MCF 10A (cell line): ENCODE data around the gene TNFSF4. TPM values are rescaled to one million over a fixed set of nuclear protein-coding genes. Genes with fewer than 3 reads are reported as not detected.

Source experiments
- BruUV-seq: library from RNA; stranded (reverse); fragments of 400-500 nt; replicated peaks from 2 replicates; lab custom pipeline; 2021; lab: Mats Ljungman, UMichigan
- CTCF ChIA-PET: fragments of 300-600 bp; sonication (Branson Sonifier 250); formaldehyde crosslinking; extraction: SDS; loops from one replicate; lab custom pipeline; 2021; ENCODE audit warnings: antibody characterized with exemption, inconsistent platforms; lab: Yijun Ruan, JAX
- POLR2A ChIA-PET: fragments of 300-600, 350-650 bp; sonication (Branson Sonifier 250); formaldehyde crosslinking; extraction: SDS; loops from one replicate; lab custom pipeline; 2020; ENCODE audit warnings: antibody characterized with exemption, inconsistent platforms; lab: Yijun Ruan, JAX
- DNase-seq: peaks from one replicate; pipeline ENCODE4 v3.0.0-alpha.2; 2018; ENCODE audit not compliant: unreplicated experiment
- H3K27ac Mint-ChIP-seq: one replicate; pipeline ENCODE4 v1.8.0; 2022; ENCODE audit warnings: mild to moderate bottlenecking, low read depth, mixed read lengths; ENCODE audit not compliant: unreplicated experiment
- H3K27me3 Mint-ChIP-seq: one replicate; pipeline ENCODE4 v1.8.0; 2022; ENCODE audit warnings: mixed read lengths; ENCODE audit not compliant: insufficient read depth, unreplicated experiment
- H3K36me3 Mint-ChIP-seq: one replicate; pipeline ENCODE4 v1.8.0; 2022; ENCODE audit warnings: mild to moderate bottlenecking, moderate library complexity, mixed read lengths; ENCODE audit not compliant: insufficient read depth, unreplicated experiment
- H3K4me1 Mint-ChIP-seq: one replicate; pipeline ENCODE4 v1.8.0; 2022; ENCODE audit warnings: mixed read lengths; ENCODE audit not compliant: insufficient read depth, unreplicated experiment
- H3K4me3 Mint-ChIP-seq: one replicate; pipeline ENCODE4 v1.8.0; 2022; ENCODE audit warnings: mild to moderate bottlenecking, moderate library complexity, mixed read lengths; ENCODE audit not compliant: unreplicated experiment
- H3K9me3 Mint-ChIP-seq: one replicate; pipeline ENCODE4 v1.8.0; 2022; ENCODE audit warnings: mixed read lengths; ENCODE audit not compliant: unreplicated experiment
- intact Hi-C: fragments of 100-400 bp; cut with micrococcal nuclease; formaldehyde crosslinking; loops from 2 replicates; pipeline ENCODE4 v1.14.1; 2022
- total RNA-seq: library from RNA; stranded (reverse); gene quantifications from 2 replicates; pipeline ENCODE4 v1.2.3, GENCODE V29; 2022
- TF ChIP-seq, protein P1 (sequence below): fragments of 200-600 bp; IDR thresholded peaks from one replicate; pipeline ENCODE4 v1.8.0; 2022; ENCODE audit warnings: antibody characterized with exemption, mild to moderate bottlenecking; ENCODE audit not compliant: unreplicated experiment

The TNFSF4 gene
- total RNA-seq, 1 experiment from 2014 or later = 0.23 TPM

DNA sequence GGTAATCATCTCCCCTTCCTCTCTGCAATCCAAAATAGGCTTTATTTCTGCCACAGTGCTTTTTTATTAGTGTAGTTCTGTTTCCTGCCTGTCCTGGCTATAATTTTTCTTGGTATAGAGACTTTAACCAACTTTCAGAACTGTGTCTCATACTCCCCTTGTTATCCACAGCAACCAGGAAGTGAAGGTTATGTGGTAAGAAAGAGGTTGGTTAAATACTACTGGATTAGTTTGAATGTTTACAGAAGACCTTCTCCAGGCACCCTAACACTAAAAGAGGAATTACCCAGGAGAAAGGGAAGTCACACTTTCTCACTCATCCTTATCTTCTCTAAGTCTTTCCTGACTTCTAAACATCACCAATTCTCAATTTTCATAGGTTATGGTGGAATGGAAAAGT, 17.8 kb upstream of the TNFSF4 start:
- Mint-ChIP-seq H3K9me3 (no peaks in the 10 kb centered on the region), H3K4me1 (no peaks in the 10 kb centered on the region), H3K4me3 (no peak overlapping the region), H3K27me3 (no peaks in the 10 kb centered on the region), H3K27ac (no peak overlapping the region), H3K36me3 (no peaks in the 10 kb centered on the region)
- ChIA-PET CTCF (interaction anchor here (1.0 kb wide), 1 partner anchor 483 kb away, joined by 3 read pairs; no protein-coding TSS in a partner anchor), POLR2A (no interaction called here)
- BruUV-seq = no TSS peak
- TF ChIP-seq, protein P1, sequence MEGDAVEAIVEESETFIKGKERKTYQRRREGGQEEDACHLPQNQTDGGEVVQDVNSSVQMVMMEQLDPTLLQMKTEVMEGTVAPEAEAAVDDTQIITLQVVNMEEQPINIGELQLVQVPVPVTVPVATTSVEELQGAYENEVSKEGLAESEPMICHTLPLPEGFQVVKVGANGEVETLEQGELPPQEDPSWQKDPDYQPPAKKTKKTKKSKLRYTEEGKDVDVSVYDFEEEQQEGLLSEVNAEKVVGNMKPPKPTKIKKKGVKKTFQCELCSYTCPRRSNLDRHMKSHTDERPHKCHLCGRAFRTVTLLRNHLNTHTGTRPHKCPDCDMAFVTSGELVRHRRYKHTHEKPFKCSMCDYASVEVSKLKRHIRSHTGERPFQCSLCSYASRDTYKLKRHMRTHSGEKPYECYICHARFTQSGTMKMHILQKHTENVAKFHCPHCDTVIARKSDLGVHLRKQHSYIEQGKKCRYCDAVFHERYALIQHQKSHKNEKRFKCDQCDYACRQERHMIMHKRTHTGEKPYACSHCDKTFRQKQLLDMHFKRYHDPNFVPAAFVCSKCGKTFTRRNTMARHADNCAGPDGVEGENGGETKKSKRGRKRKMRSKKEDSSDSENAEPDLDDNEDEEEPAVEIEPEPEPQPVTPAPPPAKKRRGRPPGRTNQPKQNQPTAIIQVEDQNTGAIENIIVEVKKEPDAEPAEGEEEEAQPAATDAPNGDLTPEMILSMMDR = no peak
- intact Hi-C loops = no loop called here
- DNase-seq = no peak

DNA sequence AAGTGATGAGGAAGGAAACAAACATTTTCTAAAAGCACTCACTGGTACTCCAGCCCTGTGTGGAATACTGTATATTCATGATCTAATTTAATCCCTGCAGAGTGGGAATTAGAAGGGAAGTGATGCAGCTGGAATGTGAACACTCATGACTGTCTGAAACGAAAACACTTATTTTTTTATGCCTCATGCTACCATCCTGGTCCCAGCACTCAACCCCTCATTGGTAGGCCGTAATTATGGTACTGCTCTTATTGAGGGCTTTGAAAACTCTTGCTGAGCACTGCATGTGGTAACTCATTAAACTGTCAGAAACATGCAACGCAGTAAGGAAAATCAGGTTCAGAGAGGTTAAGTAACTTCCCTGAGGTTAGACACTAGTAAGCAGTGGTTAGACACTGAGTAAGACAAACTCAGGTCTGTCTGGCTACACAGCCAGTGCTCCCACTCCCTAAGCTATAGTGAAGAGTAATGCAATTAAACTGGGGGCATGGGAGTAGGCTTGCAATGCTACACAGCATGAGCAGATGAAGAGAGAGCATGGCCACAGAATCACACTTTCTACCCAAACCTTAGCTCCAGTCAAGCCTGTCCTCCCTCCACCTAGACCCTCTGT, 17.3 kb upstream of the TNFSF4 start:
- ChIA-PET CTCF (interaction anchor here (0.5 to 1.0 kb wide), 3 partner anchors 54 to 482 kb away, joined by 3 read pairs; no protein-coding TSS in a partner anchor), POLR2A (interaction anchor here (0.6 kb wide), 1 partner anchor 502 kb away, joined by 3 read pairs; no protein-coding TSS in a partner anchor)
- H3K9me3 Mint-ChIP-seq = no peaks in the 10 kb centered on the region
- no peaks in the 10 kb centered on the region for H3K27me3 Mint-ChIP-seq
- no peak overlapping the region for H3K4me3 Mint-ChIP-seq
- H3K4me1 Mint-ChIP-seq = no peaks in the 10 kb centered on the region
- intact Hi-C loops = no loop called here
- DNase-seq = no peak
- no peak overlapping the region for H3K27ac Mint-ChIP-seq
- H3K36me3 Mint-ChIP-seq = no peaks in the 10 kb centered on the region
- TF ChIP-seq, protein P1 = no peak
- BruUV-seq = no TSS peak

DNA sequence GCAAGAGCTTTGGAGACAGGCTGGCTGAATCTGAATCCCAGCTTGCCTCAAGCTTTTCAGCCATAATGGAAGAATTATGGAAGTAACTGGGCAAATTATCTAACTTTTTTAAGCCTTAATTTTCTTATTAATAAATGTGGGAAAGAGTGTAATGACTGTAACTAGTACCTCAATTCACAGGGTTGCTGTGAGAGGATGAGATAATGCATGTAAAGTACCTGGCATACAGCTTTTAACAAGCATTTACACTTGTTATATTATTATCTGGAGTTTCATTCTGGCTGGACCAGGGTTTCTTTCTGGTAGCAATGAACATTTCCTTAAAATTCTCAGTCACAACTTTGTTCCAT, 15.9 kb upstream of the TNFSF4 start:
- POLR2A ChIA-PET = interaction anchor here (1.0 to 1.4 kb wide), 2 partner anchors 11 to 25 kb away, joined by 3 read pairs; no protein-coding TSS in a partner anchor
- no peaks in the 10 kb centered on the region for H3K27me3 Mint-ChIP-seq
- H3K9me3 Mint-ChIP-seq = no peaks in the 10 kb centered on the region

More for the DNA sequence above, 15.9 kb upstream of the TNFSF4 start:
- no TSS peak for BruUV-seq
- no peak overlapping the region for H3K4me3 Mint-ChIP-seq
- intact Hi-C loops = no loop called here
- no peak for DNase-seq
- TF ChIP-seq, protein P1 = no peak
- no peaks in the 10 kb centered on the region for H3K4me1 Mint-ChIP-seq
- CTCF ChIA-PET = interaction anchor here (0.6 to 1.7 kb wide), 6 partner anchors 20 to 1575 kb away, joined by 3 to 5 read pairs (median 4); no protein-coding TSS in a partner anchor
- H3K27ac Mint-ChIP-seq = no peak overlapping the region
- H3K36me3 Mint-ChIP-seq = no peaks in the 10 kb centered on the region
